Activated CD4-positive, alpha-beta T cell treated with anti-CD3 and anti-CD28 coated beads, Interleukin-2, amount 50 U/mL, for 4 hours (primary cell): Measurements from ENCODE around the gene TRAF4.

ENCODE experiments used
- DNase-seq, 2 experiments: peaks; one replicate each; pipeline ENCODE4 v3.0.0-alpha.2; 2020

The TRAF4 gene, protein sequence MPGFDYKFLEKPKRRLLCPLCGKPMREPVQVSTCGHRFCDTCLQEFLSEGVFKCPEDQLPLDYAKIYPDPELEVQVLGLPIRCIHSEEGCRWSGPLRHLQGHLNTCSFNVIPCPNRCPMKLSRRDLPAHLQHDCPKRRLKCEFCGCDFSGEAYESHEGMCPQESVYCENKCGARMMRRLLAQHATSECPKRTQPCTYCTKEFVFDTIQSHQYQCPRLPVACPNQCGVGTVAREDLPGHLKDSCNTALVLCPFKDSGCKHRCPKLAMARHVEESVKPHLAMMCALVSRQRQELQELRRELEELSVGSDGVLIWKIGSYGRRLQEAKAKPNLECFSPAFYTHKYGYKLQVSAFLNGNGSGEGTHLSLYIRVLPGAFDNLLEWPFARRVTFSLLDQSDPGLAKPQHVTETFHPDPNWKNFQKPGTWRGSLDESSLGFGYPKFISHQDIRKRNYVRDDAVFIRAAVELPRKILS

DNA sequence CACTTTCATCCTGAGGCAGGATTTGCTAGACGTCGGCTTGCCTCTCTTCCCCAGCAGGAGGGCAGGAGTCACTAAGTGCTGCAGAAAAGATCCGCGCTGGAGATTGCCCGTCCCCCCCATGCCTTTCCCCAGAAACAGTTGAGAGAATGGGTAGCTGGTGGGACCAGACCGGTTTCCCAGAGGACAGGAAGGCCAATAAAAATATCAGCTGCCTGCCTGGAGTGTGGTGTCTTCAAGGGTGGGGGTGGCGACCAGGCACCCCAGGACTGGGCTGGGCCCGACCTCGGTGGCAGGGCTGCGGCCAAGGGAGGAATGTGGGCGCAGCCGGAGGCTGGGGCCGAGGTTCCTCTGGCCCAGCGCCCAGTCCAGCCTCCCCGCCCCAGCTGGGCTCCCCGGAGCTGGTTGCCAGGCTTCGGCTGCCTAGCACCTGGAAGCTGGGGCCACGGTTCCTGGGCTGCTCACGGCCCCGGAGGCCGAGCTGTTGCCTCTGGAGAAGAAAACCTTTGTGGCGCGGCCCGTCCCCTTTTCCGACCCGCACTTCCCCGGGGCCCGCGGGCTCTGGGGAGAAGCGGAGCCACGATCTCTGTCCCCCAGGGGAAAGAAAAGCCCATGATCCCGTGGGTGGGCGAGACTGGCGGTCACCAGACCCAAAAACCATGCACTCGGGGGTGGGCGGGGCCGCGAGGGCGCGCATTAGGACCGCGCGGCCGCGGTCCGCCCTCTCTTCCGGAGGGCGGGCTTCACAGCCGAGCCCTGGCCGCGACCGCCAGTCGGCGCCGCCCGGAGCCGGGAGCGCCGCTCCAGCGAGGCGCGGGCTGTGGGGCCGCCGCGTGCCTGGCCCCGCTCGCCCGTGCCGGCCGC lies at the start of gene TRAF4:
TRAF4 (plus strand) TSS at position 769 of the 861 bp plus-strand sequence. CDS start 102 bp downstream, outside the sequence.
- peak; percentile 64 to 70 for DNase-seq

DNA sequence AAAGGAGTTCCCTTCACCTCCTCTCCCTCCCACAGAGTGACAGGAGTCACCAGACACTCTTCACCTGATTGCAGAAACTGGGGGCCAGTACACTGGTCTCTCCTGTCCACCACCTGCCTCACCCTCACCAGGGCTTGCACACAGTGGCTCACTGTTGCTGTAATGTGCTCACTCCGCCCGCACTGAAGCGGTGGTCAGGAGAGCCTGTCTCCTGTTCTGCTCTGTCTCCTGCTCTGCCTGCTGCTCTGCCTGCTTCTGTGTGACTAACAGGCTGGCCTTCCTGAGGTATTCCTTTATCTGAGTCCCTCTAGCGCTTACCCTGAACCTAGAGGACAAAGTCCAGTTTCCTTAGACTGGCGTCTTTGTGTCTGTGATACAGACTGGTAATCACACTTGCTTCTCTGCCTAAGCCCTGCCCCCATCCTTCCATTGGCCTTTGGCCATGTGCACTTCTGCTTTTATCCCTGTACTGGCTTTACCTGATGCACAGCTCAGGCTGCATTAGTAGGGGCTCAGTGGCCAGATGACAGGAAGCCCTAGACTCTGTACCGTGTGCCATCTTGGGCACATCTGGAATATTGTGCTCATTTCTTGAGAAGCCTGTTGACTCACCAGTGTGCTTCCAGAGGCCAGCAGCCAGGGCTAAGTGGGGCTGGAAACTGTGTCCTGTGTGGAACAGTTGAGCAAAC lies 45.4 kb upstream of the TRAF4 start:
- DNase-seq, result no peak

DNA sequence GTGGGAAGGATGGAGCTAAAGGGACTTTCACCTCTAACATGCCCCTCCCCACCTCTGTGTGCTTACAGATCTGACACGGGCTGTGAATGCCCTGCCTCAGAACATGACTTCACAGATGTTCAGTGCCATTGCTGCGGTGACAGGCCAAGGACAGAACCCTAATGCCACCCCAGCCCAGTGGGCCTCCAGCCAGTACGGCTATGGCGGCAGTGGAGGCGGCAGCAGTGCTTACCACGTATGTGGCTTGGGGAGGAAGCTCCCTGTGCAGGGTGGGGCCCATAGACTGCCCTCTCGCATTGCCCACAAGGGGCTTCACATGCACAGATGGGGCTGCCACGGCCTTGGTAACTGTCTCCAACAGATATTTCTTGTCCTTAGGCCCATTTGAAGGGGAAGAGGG lies 43.5 kb upstream of the TRAF4 start:
- DNase-seq, result no peak

DNA sequence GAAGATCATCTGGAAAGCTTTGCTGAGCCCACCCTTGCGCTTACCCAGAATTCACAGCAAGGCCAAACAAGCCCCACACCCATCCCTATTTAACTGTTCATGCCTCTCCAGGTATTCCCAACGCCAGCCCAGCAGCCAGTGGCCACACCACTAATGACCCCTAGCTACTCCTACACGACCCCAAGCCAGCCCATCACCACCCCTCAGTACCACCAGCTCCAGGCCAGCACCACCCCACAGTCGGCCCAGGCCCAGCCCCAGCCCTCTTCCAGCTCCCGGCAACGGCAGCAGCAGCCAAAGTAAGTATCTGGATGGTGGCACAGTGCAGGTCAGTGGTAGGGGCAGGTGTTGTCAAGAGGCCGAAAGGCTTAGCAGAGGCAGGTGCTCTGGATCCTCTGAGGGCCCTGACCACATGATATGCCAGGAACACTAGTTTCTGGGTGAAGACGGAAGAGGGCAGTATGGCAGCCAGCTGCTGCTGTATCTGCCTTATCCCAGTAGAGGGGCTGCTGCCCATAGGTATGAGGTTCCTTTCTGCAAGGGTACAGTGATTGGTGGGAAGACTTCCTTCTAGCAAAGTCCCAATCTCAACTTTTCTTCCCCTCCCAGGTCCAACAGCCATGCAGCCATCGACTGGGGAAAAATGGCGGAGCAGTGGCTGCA lies 42.9 kb upstream of the TRAF4 start:
- no peak for DNase-seq

DNA sequence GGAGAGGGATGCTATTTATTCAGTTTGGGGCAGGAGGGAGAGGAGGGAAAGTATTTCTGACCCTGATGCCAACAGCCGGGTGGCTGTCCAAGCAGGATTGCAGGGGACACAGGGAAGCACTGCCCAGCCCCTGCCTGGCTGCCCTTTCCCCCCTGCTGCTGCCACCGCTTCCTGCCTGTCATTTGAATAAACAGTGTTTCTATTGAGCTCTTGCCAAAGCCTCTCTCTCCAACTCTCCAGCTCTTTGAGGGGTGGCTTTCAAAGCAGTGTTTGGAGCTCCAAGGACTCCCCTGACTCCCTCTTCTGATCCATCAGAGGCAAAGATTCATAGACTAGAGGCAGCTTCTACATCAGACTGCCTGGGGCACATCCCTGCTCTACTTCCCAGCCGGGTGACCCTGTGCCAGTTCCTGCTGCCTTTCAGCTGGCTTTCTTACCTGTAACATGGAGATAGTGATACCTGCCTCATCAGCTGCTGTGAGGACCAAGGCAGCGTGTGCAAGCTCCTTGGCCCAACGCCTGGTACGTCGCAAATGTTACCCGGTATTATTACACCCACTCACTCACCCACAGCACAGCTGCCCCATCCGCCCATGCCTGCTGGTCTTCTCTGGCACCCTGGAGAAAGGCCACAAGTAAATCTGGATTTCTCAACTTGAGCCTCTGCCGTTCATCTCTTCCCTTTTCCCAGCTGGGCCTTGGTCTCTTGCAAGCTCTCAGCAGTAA lies 41.6 kb upstream of the TRAF4 start:
- no peak for DNase-seq

DNA sequence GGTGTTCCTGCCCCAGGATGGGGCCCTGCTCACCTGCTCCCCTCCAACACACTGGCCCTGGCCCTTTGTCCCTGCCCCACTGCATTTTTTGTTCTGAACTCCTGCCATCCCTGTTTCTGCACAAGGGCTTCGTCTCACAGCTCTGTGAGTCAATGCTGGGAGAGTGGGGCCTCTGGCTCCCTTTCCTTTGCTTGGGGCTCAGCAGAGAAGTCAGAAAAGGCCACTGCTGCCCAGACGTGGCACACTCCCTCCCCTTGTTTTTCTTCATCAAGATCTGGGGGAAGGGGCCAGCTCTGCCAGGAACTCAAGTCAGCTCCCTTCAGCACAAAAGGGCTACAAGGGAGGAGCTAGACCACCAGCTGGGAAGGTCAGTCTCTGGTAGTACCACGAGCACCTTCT lies 41.1 kb upstream of the TRAF4 start:
- DNase-seq, result no peak

DNA sequence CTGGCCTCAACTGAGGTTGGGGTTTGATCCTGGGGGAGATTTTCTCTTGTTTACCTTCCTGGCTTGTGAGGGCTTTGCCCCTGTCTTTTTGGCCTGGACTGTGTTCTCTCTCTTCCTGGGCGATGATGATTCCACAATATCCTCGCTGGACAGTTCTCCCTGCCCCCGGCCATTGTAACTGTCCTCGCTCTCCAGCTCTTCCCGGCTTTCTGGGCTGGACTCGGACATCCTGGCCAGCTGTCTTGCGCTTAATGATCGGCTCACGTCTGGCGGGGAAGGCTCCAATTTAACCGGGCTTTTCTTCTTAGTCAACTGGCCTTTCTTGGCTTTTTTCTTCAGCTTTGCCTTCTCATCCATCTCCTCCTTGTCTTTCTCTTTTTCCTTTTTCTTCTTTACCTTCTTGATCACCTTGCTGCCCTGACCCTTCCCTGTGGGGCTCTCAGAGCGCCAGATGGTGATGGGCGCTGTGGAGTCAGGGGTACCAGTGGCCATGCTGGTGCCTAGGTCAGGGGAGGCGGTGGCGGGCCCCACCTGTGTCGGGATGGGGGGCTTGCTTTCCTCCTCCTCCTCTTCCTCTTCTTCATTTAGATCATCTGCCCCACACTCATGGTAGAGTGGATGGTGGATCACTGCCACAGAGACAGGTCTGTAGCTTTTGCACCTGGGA lies 40.1 kb upstream of the TRAF4 start:
- no peak for DNase-seq

DNA sequence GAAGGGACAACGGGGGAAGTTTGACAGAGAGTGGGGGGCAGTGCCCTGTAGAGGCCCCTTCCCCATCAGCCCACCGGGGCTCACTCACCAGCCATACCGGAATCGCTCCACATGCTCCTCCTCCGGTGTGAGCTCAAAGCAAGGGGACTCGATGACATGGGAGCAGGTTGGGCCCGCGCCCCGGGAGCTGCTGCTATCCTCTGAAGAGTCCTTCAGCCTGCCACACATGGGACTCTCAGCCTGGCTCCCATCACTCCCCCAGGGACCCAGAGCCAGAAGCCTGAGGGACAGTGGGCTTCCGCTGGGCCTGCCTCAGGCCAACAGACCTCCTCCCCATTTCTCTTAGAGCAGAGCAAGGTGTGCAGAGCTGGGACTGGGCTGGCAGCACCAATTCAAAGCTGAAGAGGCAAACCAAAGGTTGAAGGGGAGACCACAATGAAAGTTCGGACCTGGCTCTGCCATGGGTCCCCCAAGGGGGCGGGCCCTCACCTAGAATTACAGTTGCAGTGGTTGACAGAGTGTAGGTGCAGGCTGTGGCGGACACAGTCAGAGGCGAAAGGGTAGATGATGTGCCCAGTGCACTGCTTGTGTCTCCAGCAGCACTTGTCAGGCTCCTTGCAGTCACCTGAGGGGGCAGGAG lies 39.5 kb upstream of the TRAF4 start:
- no peak for DNase-seq

DNA sequence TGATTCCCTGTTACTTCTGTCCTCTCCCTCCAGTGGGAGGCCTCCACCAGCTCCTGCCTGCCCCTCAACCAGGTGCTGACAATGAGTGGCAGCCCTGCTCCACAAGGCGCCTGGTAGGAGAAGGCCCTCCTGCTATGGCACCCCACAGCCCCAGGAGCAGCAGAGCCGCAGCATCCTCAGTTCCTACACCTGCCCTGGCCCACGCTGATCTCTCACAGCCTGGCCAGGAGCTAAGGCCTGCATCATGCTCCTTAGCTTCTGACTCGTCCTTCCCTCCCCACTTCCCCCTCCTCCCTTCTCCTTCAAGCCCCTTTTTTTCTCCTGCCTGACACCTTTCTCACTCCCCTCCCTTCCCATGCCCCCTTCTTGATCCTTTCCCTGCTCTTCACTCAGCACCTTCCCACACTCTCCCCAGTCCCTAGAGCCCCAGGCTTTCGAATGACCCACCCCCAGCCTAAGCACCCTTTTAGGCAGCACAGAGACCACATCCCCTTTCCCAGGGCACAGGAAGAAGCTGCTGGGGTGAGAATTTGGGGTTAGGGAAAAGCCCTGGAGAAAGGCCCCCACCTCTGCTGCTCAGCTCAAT lies 38.6 kb upstream of the TRAF4 start:
- DNase-seq, result no peak

DNA sequence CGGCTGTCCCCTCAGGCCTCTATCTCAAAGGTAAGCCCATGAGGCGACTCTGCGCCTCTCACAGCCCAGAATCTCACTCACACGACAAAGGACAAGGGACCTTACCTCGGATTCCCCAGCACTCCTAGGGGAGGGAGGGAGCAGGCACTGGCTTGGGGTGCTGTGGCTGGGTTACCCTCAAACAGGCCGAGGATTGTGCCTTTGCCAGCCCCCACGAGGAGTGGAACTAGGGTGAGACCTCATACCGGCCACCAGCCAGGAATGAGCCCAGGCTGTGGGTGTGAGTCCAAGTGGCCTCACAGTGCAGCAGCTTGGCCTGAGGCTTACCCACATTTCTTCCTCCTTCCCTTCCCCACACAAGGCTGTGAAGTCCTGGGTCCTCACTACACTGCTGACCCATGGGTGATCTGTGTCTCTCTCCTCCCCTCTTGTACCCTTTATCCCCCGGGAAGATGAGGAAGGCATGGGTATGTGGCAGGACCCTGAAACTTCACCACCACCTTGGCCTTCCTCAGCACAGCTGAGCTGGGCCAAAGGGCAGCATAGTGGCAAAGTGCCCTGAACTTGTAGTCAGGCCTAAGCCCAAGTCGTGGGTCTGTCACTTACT lies 38.0 kb upstream of the TRAF4 start:
- no peak for DNase-seq

DNA sequence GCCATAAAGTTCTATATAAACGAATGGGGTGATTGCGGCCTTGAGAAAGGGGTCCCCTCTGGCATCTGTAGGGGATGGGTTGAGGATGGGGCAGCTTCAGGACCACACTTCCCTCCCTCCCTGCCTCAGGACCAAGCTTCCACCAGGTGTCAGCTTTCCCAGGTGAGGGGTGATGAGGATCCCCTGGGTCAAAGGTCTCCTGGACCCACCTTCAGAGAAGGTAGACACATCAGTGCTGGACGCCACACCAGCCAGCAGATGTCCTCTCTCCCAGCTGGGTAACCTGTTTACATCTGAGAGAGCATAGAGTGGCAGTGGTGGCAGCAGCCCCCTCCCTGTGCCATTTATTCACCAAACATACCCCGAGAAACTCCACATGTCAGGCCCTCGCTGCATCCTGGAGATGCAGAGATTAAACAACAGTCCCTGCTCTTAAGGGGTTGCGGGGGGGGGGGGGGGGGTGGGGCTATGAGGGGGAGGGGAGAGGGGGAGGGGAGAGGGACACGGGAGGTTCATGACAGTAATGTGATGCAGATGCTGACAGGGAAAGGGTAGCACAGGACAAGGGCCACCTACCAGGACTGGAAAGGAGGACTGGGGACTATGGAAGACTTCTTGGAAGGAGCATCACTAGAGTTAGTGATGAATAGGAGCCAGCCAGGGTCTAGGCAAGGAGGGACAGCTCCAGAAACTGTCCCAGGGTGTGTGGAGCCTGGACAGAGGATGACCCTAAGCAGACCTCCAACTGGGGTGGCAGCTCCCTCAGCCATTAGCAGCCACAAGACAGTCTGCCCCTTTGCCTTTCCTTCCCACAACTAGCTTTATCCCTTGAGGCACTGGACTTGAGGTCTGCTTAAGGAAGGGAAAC lies 37.1 kb upstream of the TRAF4 start:
- no peak for DNase-seq

DNA sequence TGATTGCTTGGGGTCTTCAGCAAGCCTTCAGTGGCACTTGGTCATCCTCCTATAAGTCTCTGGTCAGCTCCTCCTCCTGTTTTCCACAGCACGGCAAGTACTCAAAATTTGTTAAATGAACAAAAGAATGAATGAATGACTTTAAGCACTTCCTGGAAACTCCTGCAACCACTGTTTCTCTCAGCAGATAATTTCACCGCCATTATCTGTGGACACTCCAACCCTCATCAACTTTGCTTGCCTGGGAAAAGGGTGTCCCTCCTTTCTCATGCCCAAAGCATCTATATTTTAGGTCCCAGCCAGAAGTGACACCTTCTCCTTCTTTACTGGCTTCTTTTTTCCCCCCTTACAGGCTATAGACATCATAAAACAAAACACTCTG lies 36.5 kb upstream of the TRAF4 start:
- no peak for DNase-seq

DNA sequence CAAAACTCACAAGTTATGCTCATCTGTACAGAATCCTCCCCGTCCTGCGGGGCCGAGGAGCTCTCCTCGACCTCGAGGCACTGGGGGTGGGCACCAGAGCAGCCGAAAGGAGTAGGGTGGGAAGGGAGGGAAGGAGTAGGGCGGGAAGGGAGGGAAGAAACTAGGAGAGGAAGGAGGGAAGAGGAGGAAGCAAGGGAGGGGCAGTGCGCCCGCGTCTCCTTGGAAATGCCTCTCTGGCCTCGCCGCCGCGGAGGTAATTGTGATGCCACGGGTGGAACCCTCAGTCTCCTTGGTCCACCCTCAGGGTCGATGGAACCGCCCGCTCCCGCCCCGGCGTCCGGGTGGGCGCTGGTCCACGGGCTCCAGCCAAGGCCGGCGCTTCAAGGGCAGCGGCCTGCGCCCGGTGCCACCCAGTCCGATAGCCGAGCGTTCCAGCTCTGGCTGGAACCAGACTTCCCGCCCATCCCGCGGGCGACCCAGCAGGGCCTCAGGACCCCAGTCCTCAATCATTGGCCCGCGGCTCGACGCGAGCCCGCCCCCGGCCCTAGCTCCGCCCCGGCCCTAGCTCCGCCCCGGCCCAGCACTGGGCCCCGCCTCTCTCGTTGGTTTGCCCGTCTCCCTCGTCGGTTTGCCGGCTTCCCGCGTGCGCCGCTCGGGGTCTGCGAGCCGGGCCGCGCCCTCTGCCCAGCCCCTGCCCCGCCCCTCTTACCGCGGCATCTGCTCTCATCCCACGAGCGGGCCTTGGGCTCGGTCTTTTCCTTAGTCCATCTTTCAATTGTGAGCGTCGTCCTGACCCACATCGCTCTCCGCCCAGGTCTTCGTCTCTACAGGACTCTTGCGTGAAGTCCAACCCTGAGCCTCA lies 32.7 kb upstream of the TRAF4 start:
- DNase-seq, result peak; percentile 85 to 87

DNA sequence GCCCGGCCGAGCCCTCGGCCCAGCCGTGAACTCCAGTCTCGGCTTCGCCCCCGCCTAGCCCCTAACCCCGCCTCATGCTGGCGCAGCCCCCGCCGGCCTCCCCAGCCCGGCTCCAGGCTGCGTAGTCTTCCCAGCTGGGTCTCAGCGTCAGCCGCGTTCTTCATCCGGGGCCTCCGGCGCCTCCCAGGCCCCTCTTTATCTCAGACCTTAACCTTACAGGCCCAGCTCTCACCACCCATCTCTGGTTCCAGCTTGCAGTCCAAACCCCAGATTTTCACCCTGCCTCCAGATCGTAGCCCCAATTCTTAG lies 32.1 kb upstream of the TRAF4 start, which contains the start of gene PROCA1:
PROCA1 (minus strand) TSS at position 166 of the 309 bp plus-strand sequence. CDS start 228 bp downstream, outside the sequence.
- DNase-seq, result peak in 1 of 2 experiments; percentile 22

DNA sequence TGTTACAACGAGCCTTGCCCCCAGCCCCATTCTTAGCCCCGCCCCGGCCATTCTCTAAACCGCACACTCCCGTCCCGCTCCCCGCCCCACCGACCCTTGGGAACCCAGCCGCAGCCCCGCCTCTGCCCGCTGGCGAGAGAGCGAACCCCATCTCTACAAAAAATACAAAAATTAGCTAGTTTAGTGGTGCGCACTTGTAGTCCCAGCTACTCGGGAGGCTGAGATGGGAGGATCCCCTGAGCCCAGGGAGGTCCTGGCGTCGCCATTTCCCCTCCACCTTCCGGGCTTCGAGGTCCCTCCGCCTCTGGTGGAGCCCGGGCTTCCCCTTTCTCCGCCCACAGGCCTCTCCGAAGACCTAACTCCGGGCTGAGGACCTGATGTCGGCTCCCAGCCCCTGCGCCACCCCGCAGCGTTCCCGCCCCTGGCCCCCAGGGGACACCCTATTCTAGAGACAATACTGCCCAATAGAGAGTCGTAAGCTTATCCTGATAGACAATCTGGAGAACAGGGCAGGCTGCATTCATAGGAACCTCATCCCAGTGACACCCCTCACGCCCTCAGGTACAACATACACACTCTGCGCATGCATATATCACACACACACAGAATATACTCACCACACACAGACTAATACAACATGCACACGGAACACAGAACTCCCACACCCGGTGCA lies 31.6 kb upstream of the TRAF4 start:
- DNase-seq, result peak; percentile 49 to 59

DNA sequence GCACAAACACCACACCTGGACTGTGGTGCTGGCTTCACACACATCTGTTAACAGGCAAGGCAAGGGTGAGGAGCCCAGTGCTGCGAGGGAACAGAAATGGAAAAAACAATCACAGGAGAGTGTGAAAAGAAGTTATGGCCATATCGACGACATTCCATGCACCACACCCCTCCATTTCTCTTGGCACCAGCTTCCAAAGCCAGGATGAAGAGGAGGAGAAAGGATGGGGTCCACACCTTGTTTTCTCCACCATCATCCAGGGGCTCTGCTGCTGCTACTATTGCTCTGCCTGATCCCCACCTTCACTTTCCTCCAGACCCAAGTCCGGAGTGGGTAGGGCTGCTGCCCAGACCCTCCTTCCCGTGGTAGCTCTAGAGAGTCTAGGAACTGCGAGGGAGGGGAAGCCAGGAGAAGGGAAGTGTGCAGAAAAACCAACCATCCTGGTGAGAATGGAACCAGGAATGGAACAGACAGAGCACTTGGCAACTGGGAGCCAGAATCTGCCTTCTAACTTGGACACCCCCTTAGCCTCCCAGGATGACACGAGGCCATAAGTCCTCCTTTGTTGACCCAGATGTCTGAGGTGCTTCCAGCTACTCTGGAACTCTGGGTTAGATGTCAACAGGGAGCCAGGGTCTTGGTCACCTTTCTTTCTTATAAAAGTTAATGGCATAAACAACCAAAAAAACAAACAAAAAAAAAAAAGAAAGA lies 31.0 kb upstream of the TRAF4 start:
- DNase-seq, result no peak

DNA sequence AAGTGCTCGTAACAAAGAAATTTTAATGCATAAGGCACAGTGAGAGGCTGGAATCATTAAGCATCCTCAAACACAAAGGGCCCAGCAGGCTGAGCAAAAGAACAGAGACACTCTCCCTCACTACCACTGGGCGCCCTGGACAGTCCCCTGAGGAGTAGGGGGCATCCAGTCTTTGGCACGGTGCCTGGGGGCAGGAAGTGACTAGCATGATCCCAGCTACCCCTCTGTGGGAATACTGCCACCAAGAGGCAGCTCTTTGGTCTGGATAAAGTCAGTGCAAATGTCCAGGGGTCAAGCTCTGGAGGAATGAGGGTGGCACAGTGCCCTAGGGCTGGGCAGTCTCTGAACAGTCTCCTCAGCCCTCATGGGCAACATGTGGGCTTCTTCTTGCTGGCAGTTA lies 29.5 kb upstream of the TRAF4 start:
- DNase-seq, result no peak
